ENCODE measurements around the gene ECT2L. TPM values are rescaled to one million over a fixed set of nuclear protein-coding genes. Genes with fewer than 3 reads are reported as not detected.

Gene ECT2L
- total and polyA plus RNA-seq, 2 donors (not counting 3 experiments of a cell fraction or from before 2014, with no cell fraction given) = not detected

DNA sequence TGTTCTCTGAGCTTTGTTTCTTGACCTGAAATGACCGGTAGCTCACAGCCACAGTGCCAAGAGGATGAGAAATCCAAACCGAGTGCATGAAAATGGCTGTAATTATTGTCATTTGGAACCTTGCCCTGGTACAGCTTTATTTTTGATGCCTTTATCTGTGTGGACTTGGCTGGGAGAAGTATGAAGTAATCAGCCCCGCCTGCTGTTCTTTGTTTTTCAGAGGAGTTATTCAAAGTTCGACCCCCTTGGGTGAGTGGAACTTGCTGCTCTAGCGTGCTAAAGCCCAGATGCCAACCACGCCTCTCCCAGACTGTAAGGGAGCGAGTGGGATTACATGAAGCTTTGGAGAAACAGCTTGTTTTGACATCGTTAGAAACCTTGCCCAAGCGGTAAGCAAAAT, 48.3 kb downstream of the ECT2L start:
- dilution Hi-C loops (cut with MboI; ENCODE audit: extremely low pct_ligation_motif_present, low sequenced_read_pairs) = no loop called here
- H2AFZ ChIP-seq (ENCODE audit: low read depth, low read length) = no peak overlapping the region
- no peak for DNase-seq (ENCODE audit: low read depth, low spot score)

More for the DNA sequence above, 48.3 kb downstream of the ECT2L start:
- Histone ChIP-seq H3K9me1 (replicated peaks; ENCODE audit: control insufficient read depth, extremely low read depth, insufficient read depth, low read length) (no peaks in the 10 kb centered on the region), H3K79me2 (ENCODE audit: control insufficient read depth, insufficient read depth, low read length) (no peaks in the 10 kb centered on the region), H3K4me1 (ENCODE audit: control insufficient read depth, extremely low read depth, insufficient read depth, low read length) (no peaks in the 10 kb centered on the region), H3K9me3 (replicated peaks; ENCODE audit: control insufficient read depth, insufficient read depth, low read length) (no peaks in the 10 kb centered on the region), H3K27me3 (ENCODE audit: control insufficient read depth in 2 of 2, insufficient read depth in 2 of 2, low read length in 2 of 2) (no peaks in the 10 kb centered on the region), H3K4me3 (replicated peaks in 1 of 3; ENCODE audit: insufficient read depth in 1 of 3, low read depth in 1 of 3, low read length in 3 of 3) (no peak overlapping the region), H3K36me3 (ENCODE audit: control insufficient read depth in 2 of 2, extremely low read depth in 1 of 2, insufficient read depth in 2 of 2, low read length in 2 of 2) (no peaks in the 10 kb centered on the region), H3K4me2 (ENCODE audit: insufficient read depth, low read length) (no peak overlapping the region), H3K9ac (replicated peaks; ENCODE audit: extremely low read depth, insufficient read depth, low read length) (no peak overlapping the region), H4K20me1 (replicated peaks; ENCODE audit: control insufficient read depth, extremely low read depth, insufficient read depth, low read length) (no peaks in the 10 kb centered on the region), H3K27ac (ENCODE audit: insufficient read depth, low read depth, low read length) (no peak overlapping the region)
- BruUV-seq (replicated peaks) = no TSS peak
- FAIRE-seq = no peak
- intact Hi-C loops (cut with micrococcal nuclease) = no loop called here
- ChIA-PET CTCF (interaction anchor here (0.5 to 1.3 kb wide), 4 partner anchors 10 to 521 kb away, joined by 3 to 5 read pairs (median 3); no protein-coding TSS in a partner anchor), POLR2A (no interaction called here)
- TF ChIP-seq GATA2 (IDR thresholded peaks at IDR 0.05; ENCODE audit: insufficient read depth, insufficient read length, low read depth, low read length) (no peak), POLR2AphosphoS5 (IDR thresholded peaks at IDR 0.05; ENCODE audit: insufficient read depth, low read depth, low read length) (no peak), FOS (IDR thresholded peaks at IDR 0.05; ENCODE audit: borderline replicate concordance, insufficient read depth, low read length) (no peak), MYC (IDR thresholded peaks at IDR 0.05; ENCODE audit: low read depth, low read length) (no peak), JUN (IDR thresholded peaks at IDR 0.05; ENCODE audit: borderline replicate concordance, insufficient read depth, insufficient read length, low read depth) (no peak), EZH2 (IDR thresholded peaks at IDR 0.05; ENCODE audit: borderline replicate concordance, low read depth, low read length, severe bottlenecking) (no peak), POLR2A (IDR thresholded peaks at IDR 0.05; ENCODE audit: low read depth, low read length) (no peak)
- TF ChIP-seq, protein P1, sequence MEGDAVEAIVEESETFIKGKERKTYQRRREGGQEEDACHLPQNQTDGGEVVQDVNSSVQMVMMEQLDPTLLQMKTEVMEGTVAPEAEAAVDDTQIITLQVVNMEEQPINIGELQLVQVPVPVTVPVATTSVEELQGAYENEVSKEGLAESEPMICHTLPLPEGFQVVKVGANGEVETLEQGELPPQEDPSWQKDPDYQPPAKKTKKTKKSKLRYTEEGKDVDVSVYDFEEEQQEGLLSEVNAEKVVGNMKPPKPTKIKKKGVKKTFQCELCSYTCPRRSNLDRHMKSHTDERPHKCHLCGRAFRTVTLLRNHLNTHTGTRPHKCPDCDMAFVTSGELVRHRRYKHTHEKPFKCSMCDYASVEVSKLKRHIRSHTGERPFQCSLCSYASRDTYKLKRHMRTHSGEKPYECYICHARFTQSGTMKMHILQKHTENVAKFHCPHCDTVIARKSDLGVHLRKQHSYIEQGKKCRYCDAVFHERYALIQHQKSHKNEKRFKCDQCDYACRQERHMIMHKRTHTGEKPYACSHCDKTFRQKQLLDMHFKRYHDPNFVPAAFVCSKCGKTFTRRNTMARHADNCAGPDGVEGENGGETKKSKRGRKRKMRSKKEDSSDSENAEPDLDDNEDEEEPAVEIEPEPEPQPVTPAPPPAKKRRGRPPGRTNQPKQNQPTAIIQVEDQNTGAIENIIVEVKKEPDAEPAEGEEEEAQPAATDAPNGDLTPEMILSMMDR (IDR thresholded peaks at IDR 0.05; ENCODE audit: extremely low read depth in 1 of 2, insufficient read depth in 1 of 2, low read depth in 1 of 2, low read length in 2 of 2) = no peak
- TF ChIP-seq, protein P2, sequence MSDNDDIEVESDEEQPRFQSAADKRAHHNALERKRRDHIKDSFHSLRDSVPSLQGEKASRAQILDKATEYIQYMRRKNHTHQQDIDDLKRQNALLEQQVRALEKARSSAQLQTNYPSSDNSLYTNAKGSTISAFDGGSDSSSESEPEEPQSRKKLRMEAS (IDR thresholded peaks at IDR 0.05; ENCODE audit: insufficient read depth, insufficient read length) = no peak

All from endothelial cell of umbilical vein (primary cell).